HepG2 (cell line): ENCODE measurements around the gene NAXD. TPM values are rescaled to one million over a fixed set of nuclear protein-coding genes. Genes with fewer than 3 reads are reported as not detected.

Experiments used
- EP300 ChIP-seq, 3 experiments: sonication (generic) in 1 of 3; formaldehyde crosslinking in 1 of 3; IDR thresholded peaks; 2 replicates each; pipeline versions ENCODE4 v1.5.1 to v1.6.1; 2011 to 2020; ENCODE audit warnings: low read depth in 2 of 3, low read length in 2 of 3, borderline replicate concordance in 1 of 3, improper control_type of control experiment in 1 of 3, mild to moderate bottlenecking in 1 of 3, missing genetic modification reagents in 1 of 3, moderate library complexity in 1 of 3
- IKZF1 ChIP-seq: fragments of 450-650 bp; IDR thresholded peaks from 2 replicates; pipeline ENCODE4 v1.7.1; 2016
- SCMH1 ChIP-seq: sonication (generic); formaldehyde crosslinking; IDR thresholded peaks from 2 replicates; pipeline ENCODE4 v1.9.0; 2021; ENCODE audit warnings: missing genetic modification reagents, mild to moderate bottlenecking, borderline replicate concordance
- ZNF207 ChIP-seq: fragments of 450-650 bp; IDR thresholded peaks from 2 replicates; pipeline ENCODE4 v1.6.1; 2016; ENCODE audit warnings: antibody characterized with exemption, borderline replicate concordance
- ZNF232 ChIP-seq: sonication (generic); formaldehyde crosslinking; IDR thresholded peaks from 2 replicates; pipeline ENCODE4 v1.4.0; 2020; ENCODE audit warnings: missing genetic modification reagents, borderline replicate concordance
- ZNF776 ChIP-seq: sonication (generic); formaldehyde crosslinking; IDR thresholded peaks from 2 replicates; pipeline ENCODE4 v1.4.0; 2020; ENCODE audit warnings: mild to moderate bottlenecking, missing genetic modification reagents
- polyA plus RNA-seq, 8 experiments: library from polyadenylated mRNA; depleted of rRNA in 3 of 8; stranded (reverse) in 7 of 8; unstranded in 1 of 8; fragments of >200 nt; fragmentation: Illumina TruSeq in 4 of 8; extraction: Trizol in 4 of 8; gene quantifications; 2 replicates each; pipeline versions ENCODE4 v1.2.1 to v1.2.3, GENCODE V29; 2011 to 2016; ENCODE audit warnings: low read depth in 4 of 8, missing spikeins in 1 of 8, mixed read lengths in 1 of 8; ENCODE audit not compliant: insufficient read depth in 1 of 8
- total RNA-seq, 5 experiments: library from RNA; depleted of rRNA; stranded (reverse); fragments of >200 nt; fragmentation: Illumina TruSeq; extraction: Trizol; gene quantifications; 2 replicates each; pipeline ENCODE4 v1.2.3, GENCODE V29; 2016; ENCODE audit warnings: low read depth in 1 of 5
- TF ChIP-seq, protein P1 (sequence below): sonication (generic); formaldehyde crosslinking; IDR thresholded peaks from 2 replicates; pipeline ENCODE4 v1.5.0; 2020; ENCODE audit warnings: mild to moderate bottlenecking, missing genetic modification reagents, borderline replicate concordance
- TF ChIP-seq, protein P2 (sequence below): sonication (generic); formaldehyde crosslinking; IDR thresholded peaks from 2 replicates; pipeline ENCODE4 v1.8.0; 2022; ENCODE audit warnings: low read depth, missing genetic modification reagents
- TF ChIP-seq, protein P3 (sequence below): sonication (generic); formaldehyde crosslinking; IDR thresholded peaks from 2 replicates; pipeline ENCODE4 v1.4.0; 2020; ENCODE audit warnings: missing genetic modification reagents, borderline replicate concordance
- TF ChIP-seq, protein P4 (sequence below): sonication (generic); formaldehyde crosslinking; IDR thresholded peaks from 2 replicates; pipeline ENCODE4 v1.4.0; 2020; ENCODE audit warnings: mild to moderate bottlenecking, missing genetic modification reagents
- TF ChIP-seq, protein P5 (sequence below): sonication (generic); formaldehyde crosslinking; conservative IDR thresholded peaks from 2 replicates; pipeline ENCODE4 v1.8.1; 2023; ENCODE audit warnings: missing genetic modification reagents
- TF ChIP-seq, protein P6 (sequence below): sonication (generic); formaldehyde crosslinking; IDR thresholded peaks from 2 replicates; pipeline ENCODE4 v1.4.0; 2020; ENCODE audit warnings: missing genetic modification reagents, borderline replicate concordance
- TF ChIP-seq, protein P7 (sequence below): sonication (generic); formaldehyde crosslinking; IDR thresholded peaks from 2 replicates; pipeline ENCODE4 v1.8.1; 2023; ENCODE audit warnings: mild to moderate bottlenecking, missing genetic modification reagents, borderline replicate concordance
- TF ChIP-seq, protein P8 (sequence below): sonication (generic); formaldehyde crosslinking; IDR thresholded peaks from 2 replicates; pipeline ENCODE4 v1.4.0; 2020; ENCODE audit warnings: missing genetic modification reagents

Gene NAXD
- total and polyA plus RNA-seq, 2 of the 13 experiments (the other 11 are each of a cell fraction or from before 2014, with no cell fraction given): 19.0 to 23.2 TPM

DNA sequence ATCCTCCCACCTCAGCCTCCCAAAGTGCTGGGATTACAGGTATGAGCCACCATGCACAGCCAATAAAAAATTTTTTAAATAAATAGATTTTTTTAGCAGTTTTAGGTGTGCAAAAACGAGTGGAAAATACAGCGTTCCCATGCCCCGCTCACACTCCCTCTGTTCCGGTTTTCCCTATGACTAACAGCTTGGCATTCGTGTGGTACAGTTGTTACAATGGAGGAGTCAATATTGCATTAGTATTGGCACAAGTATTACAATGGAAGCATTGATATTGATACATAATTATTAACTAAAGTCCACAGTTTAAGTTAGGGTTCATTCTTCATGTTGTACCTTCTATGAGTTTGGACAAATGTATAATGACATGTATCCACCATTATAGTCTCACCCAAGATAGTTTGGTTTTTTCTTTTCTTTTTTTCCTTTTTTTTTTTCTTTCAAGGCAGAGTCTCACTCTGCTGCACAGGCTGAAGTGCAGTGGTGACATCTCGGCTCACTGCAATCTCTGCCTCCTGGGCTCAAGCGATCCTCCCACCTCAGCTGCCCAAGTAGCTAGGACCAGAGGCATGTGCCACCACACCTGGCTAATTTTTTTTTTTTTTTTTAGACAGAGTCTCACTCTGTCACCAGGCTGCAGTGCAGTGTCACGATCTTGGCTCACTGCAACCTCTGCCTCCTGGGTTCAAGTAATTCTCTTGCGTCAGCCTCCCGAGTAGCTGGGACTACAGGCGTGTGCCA lies 38.4 kb upstream of the NAXD start (continued):
- TF ChIP-seq, protein P1, sequence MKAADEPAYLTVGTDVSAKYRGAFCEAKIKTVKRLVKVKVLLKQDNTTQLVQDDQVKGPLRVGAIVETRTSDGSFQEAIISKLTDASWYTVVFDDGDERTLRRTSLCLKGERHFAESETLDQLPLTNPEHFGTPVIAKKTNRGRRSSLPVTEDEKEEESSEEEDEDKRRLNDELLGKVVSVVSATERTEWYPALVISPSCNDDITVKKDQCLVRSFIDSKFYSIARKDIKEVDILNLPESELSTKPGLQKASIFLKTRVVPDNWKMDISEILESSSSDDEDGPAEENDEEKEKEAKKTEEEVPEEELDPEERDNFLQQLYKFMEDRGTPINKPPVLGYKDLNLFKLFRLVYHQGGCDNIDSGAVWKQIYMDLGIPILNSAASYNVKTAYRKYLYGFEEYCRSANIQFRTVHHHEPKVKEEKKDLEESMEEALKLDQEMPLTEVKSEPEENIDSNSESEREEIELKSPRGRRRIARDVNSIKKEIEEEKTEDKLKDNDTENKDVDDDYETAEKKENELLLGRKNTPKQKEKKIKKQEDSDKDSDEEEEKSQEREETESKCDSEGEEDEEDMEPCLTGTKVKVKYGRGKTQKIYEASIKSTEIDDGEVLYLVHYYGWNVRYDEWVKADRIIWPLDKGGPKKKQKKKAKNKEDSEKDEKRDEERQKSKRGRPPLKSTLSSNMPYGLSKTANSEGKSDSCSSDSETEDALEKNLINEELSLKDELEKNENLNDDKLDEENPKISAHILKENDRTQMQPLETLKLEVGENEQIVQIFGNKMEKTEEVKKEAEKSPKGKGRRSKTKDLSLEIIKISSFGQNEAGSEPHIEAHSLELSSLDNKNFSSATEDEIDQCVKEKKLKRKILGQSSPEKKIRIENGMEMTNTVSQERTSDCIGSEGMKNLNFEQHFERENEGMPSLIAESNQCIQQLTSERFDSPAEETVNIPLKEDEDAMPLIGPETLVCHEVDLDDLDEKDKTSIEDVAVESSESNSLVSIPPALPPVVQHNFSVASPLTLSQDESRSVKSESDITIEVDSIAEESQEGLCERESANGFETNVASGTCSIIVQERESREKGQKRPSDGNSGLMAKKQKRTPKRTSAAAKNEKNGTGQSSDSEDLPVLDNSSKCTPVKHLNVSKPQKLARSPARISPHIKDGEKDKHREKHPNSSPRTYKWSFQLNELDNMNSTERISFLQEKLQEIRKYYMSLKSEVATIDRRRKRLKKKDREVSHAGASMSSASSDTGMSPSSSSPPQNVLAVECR (CRISPR knock-in tag): no peak
- TF ChIP-seq, protein P2, sequence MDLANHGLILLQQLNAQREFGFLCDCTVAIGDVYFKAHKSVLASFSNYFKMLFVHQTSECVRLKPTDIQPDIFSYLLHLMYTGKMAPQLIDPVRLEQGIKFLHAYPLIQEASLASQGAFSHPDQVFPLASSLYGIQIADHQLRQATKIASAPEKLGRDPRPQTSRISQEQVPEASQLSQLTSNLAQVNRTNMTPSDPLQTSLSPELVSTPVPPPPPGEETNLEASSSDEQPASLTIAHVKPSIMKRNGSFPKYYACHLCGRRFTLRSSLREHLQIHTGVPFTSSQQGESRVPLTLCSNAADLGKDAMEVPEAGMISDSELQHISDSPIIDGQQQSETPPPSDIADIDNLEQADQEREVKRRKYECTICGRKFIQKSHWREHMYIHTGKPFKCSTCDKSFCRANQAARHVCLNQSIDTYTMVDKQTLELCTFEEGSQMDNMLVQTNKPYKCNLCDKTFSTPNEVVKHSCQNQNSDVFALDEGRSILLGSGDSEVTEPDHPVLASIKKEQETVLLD (CRISPR knock-in tag): no peak
- TF ChIP-seq, protein P3, sequence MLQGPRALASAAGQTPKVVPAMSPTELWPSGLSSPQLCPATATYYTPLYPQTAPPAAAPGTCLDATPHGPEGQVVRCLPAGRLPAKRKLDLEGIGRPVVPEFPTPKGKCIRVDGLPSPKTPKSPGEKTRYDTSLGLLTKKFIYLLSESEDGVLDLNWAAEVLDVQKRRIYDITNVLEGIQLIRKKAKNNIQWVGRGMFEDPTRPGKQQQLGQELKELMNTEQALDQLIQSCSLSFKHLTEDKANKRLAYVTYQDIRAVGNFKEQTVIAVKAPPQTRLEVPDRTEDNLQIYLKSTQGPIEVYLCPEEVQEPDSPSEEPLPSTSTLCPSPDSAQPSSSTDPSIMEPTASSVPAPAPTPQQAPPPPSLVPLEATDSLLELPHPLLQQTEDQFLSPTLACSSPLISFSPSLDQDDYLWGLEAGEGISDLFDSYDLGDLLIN (CRISPR knock-in tag): no peak
- TF ChIP-seq EP300 (IDR thresholded peaks at IDR 0.05; ENCODE audit: low read depth in 2 of 2, low read length in 2 of 2) (peak; percentile 84 to 88), EP300 (CRISPR knock-in tag; IDR thresholded peaks at IDR 0.05; ENCODE audit: borderline replicate concordance) (peak; percentile 91), SCMH1 (CRISPR knock-in tag) (no peak), ZNF776 (no peak), ZNF232 (CRISPR knock-in tag) (no peak), ZNF207 (no peak), IKZF1 (no peak)
- TF ChIP-seq, protein P4, sequence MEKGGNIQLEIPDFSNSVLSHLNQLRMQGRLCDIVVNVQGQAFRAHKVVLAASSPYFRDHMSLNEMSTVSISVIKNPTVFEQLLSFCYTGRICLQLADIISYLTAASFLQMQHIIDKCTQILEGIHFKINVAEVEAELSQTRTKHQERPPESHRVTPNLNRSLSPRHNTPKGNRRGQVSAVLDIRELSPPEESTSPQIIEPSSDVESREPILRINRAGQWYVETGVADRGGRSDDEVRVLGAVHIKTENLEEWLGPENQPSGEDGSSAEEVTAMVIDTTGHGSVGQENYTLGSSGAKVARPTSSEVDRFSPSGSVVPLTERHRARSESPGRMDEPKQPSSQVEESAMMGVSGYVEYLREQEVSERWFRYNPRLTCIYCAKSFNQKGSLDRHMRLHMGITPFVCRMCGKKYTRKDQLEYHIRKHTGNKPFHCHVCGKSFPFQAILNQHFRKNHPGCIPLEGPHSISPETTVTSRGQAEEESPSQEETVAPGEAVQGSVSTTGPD: 0 out of 2 replicates have a peak, but pooled peaks have one; percentile 13
- TF ChIP-seq, protein P5, sequence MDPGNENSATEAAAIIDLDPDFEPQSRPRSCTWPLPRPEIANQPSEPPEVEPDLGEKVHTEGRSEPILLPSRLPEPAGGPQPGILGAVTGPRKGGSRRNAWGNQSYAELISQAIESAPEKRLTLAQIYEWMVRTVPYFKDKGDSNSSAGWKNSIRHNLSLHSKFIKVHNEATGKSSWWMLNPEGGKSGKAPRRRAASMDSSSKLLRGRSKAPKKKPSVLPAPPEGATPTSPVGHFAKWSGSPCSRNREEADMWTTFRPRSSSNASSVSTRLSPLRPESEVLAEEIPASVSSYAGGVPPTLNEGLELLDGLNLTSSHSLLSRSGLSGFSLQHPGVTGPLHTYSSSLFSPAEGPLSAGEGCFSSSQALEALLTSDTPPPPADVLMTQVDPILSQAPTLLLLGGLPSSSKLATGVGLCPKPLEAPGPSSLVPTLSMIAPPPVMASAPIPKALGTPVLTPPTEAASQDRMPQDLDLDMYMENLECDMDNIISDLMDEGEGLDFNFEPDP: no peak
- TF ChIP-seq, protein P6, sequence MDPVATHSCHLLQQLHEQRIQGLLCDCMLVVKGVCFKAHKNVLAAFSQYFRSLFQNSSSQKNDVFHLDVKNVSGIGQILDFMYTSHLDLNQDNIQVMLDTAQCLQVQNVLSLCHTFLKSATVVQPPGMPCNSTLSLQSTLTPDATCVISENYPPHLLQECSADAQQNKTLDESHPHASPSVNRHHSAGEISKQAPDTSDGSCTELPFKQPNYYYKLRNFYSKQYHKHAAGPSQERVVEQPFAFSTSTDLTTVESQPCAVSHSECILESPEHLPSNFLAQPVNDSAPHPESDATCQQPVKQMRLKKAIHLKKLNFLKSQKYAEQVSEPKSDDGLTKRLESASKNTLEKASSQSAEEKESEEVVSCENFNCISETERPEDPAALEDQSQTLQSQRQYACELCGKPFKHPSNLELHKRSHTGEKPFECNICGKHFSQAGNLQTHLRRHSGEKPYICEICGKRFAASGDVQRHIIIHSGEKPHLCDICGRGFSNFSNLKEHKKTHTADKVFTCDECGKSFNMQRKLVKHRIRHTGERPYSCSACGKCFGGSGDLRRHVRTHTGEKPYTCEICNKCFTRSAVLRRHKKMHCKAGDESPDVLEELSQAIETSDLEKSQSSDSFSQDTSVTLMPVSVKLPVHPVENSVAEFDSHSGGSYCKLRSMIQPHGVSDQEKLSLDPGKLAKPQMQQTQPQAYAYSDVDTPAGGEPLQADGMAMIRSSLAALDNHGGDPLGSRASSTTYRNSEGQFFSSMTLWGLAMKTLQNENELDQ: no peak
- TF ChIP-seq, protein P7, sequence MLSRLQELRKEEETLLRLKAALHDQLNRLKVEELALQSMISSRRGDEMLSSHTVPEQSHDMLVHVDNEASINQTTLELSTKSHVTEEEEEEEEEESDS (CRISPR knock-in tag): no peak
- TF ChIP-seq, protein P8, sequence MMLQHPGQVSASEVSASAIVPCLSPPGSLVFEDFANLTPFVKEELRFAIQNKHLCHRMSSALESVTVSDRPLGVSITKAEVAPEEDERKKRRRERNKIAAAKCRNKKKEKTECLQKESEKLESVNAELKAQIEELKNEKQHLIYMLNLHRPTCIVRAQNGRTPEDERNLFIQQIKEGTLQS: no peak
